ENCODE data around the gene CDC25B. TPM values are rescaled to one million over a fixed set of nuclear protein-coding genes. Genes with fewer than 3 reads are reported as not detected.

Gene CDC25B
- total RNA-seq, 3 donors from 2014 or later (not counting 1 experiment from before 2014, with no cell fraction given) = 123 to 147 (median 143) TPM

DNA sequence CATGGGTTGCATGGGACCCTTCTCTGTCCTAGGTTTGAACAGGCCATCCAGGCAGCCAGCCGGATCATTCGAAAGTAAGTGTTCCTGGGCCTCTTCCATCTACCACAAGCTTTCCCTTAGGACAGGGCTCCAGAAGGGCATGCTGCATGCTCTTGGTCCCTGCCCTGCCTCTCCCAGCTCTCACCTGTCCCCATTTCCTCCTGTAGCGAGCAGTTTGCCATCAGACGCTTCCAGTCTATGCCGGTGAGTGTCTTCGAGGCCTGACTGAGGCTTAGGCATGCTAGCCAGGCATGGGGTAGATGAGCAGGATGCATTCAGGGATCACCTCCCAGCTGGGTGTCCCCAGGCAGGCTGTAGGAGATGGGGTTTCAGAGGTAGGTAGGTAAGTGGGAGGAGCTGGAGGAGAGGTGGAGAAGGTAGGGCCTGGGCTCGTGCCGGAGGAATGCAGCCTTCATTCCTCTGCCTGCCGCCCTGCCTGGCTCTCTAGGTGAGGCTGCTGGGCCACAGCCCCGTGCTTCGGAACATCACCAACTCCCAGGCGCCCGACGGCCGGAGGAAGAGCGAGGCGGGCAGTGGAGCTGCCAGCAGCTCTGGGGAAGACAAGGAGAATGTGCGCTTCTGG lies 4.3 kb downstream of the CDC25B start:
- Mint-ChIP-seq H3K27me3 (ENCODE audit: low read depth in 2 of 2) (no peaks in the 10 kb centered on the region), H3K27ac (peak overlapping the region; percentile 29 to 45), H3K36me3 (peaks cover 19% of the 10 kb centered on the region), H3K4me3 (peak overlapping the region; percentile 52), H3K9me3 (no peaks in the 10 kb centered on the region), H3K4me1 (peaks cover 33 to 72% of the 10 kb centered on the region in 2 donors)
- no peaks in the 10 kb centered on the region for H3K9me3 ChIP-seq (ENCODE audit: control insufficient read depth, insufficient read depth, low read length)
- intact Hi-C loops (cut with micrococcal nuclease) = no loop called here
- ATAC-seq (no peak), DNase-seq (no peak)
- no peaks in the 10 kb centered on the region for H3K27me3 ChIP-seq (ENCODE audit: control insufficient read depth, insufficient read depth, low read length)
- TF ChIP-seq, protein P1, sequence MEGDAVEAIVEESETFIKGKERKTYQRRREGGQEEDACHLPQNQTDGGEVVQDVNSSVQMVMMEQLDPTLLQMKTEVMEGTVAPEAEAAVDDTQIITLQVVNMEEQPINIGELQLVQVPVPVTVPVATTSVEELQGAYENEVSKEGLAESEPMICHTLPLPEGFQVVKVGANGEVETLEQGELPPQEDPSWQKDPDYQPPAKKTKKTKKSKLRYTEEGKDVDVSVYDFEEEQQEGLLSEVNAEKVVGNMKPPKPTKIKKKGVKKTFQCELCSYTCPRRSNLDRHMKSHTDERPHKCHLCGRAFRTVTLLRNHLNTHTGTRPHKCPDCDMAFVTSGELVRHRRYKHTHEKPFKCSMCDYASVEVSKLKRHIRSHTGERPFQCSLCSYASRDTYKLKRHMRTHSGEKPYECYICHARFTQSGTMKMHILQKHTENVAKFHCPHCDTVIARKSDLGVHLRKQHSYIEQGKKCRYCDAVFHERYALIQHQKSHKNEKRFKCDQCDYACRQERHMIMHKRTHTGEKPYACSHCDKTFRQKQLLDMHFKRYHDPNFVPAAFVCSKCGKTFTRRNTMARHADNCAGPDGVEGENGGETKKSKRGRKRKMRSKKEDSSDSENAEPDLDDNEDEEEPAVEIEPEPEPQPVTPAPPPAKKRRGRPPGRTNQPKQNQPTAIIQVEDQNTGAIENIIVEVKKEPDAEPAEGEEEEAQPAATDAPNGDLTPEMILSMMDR (IDR thresholded peaks at IDR 0.05) = no peak
- peaks cover 92% of the 10 kb centered on the region for H3K4me1 ChIP-seq (ENCODE audit: control insufficient read depth, insufficient read depth, low read length)
- peaks cover 62% of the 10 kb centered on the region for H3K36me3 ChIP-seq (ENCODE audit: control insufficient read depth, insufficient read depth, low read length)
- H3K27ac ChIP-seq (ENCODE audit: low read length) = peak overlapping the region; percentile 64
- no peak overlapping the region for H3K4me3 ChIP-seq (ENCODE audit: low read length)
- 94% methylated on average over 18 of the region's 18 CpGs for WGBS (ENCODE audit: insufficient coverage)

DNA sequence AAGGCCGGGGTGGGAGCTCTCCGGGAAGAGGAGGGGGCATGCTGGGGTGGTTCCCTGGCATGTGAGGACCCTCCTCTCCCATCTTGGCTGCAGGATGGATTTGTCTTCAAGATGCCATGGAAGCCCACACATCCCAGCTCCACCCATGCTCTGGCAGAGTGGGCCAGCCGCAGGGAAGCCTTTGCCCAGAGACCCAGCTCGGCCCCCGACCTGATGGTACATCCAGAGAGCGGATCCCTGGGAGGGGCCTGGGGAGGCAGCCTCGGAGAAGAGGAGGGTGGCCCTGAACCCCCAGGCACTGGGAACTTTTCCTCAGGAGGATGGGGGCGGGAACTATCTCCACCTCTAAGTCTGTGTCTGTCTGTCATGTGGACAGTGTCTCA lies 4.8 kb downstream of the CDC25B start:
- 97% methylated on average over 8 of the region's 8 CpGs for WGBS (ENCODE audit: insufficient coverage)
- Mint-ChIP-seq H3K27me3 (ENCODE audit: low read depth in 2 of 2) (no peaks in the 10 kb centered on the region), H3K4me1 (peaks cover 37 to 72% of the 10 kb centered on the region in 2 donors)

DNA sequence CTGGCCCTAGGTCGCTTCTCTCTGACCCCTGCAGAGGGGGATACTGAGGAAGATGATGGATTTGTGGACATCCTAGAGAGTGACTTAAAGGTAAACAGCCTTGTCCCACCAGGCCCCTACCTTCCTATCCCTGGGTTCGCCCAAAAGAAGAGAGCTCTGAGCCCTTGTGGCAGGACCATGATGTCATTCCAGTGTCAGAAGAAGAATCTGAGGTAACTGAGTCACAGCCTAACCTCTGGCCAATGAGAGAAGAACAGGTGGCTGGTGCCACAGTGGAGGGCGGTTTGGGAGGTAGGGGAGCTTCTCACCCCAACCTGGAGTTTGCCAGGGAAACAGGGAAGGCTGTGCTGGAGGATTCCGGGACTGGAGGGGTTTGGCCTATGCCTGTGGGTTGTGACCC lies 5.2 kb downstream of the CDC25B start:
- Histone ChIP-seq H3K4me3 (ENCODE audit: low read length) (no peak overlapping the region), H3K27ac (ENCODE audit: low read length) (no peak overlapping the region), H3K27me3 (ENCODE audit: control insufficient read depth, insufficient read depth, low read length) (no peaks in the 10 kb centered on the region), H3K4me1 (ENCODE audit: control insufficient read depth, insufficient read depth, low read length) (peaks cover 94% of the 10 kb centered on the region), H3K36me3 (ENCODE audit: control insufficient read depth, insufficient read depth, low read length) (peaks cover 71% of the 10 kb centered on the region), H3K9me3 (ENCODE audit: control insufficient read depth, insufficient read depth, low read length) (no peaks in the 10 kb centered on the region)
- intact Hi-C loops (cut with micrococcal nuclease) = no loop called here
- H3K36me3 Mint-ChIP-seq = peaks cover 19% of the 10 kb centered on the region
- 99% methylated on average over 4 of the region's 4 CpGs for WGBS (ENCODE audit: insufficient coverage)
- no peaks in the 10 kb centered on the region for H3K9me3 Mint-ChIP-seq
- H3K27ac Mint-ChIP-seq = no peak overlapping the region
- ATAC-seq = no peak
- H3K4me1 Mint-ChIP-seq = peaks cover 37 to 73% of the 10 kb centered on the region in 2 donors
- DNase-seq = no peak
- H3K4me3 Mint-ChIP-seq = no peak overlapping the region
- TF ChIP-seq, protein P1 (IDR thresholded peaks at IDR 0.05) = no peak
- H3K27me3 Mint-ChIP-seq (ENCODE audit: low read depth in 2 of 2) = no peaks in the 10 kb centered on the region

More for the DNA sequence above, 4.8 kb downstream of the CDC25B start:
- H3K4me3 Mint-ChIP-seq = no peak overlapping the region
- intact Hi-C loops (cut with micrococcal nuclease) = no loop called here
- DNase-seq (no peak), ATAC-seq (no peak)
- no peaks in the 10 kb centered on the region for H3K27me3 ChIP-seq (ENCODE audit: control insufficient read depth, insufficient read depth, low read length)
- peak overlapping the region in 1 of 2 donors; percentile 45 for H3K27ac Mint-ChIP-seq
- H3K27ac ChIP-seq (ENCODE audit: low read length) = peak overlapping the region; percentile 64
- peaks cover 19% of the 10 kb centered on the region for H3K36me3 Mint-ChIP-seq
- peaks cover 67% of the 10 kb centered on the region for H3K36me3 ChIP-seq (ENCODE audit: control insufficient read depth, insufficient read depth, low read length)
- TF ChIP-seq, protein P1 (IDR thresholded peaks at IDR 0.05) = no peak
- H3K9me3 Mint-ChIP-seq = no peaks in the 10 kb centered on the region
- H3K4me3 ChIP-seq (ENCODE audit: low read length) = no peak overlapping the region
- H3K4me1 ChIP-seq (ENCODE audit: control insufficient read depth, insufficient read depth, low read length) = peaks cover 92% of the 10 kb centered on the region
- H3K9me3 ChIP-seq (ENCODE audit: control insufficient read depth, insufficient read depth, low read length) = no peaks in the 10 kb centered on the region

DNA sequence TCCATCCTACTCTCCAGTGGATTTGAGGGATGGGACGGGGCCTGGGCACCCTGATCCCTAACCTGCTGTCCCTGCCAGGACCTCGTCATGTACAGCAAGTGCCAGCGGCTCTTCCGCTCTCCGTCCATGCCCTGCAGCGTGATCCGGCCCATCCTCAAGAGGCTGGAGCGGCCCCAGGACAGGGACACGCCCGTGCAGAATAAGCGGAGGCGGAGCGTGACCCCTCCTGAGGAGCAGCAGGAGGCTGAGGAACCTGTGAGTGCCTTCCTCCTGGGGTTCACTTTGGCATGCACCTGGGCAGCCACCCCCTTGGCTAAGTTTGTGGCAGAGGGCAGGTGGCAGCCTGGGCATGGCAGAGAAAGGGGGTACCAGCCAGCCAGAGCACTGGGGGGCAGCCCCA lies 5.7 kb downstream of the CDC25B start:
- Histone ChIP-seq H3K4me1 (ENCODE audit: control insufficient read depth, insufficient read depth, low read length) (peaks cover 93% of the 10 kb centered on the region), H3K9me3 (ENCODE audit: control insufficient read depth, insufficient read depth, low read length) (no peaks in the 10 kb centered on the region), H3K4me3 (ENCODE audit: low read length) (no peak overlapping the region), H3K27me3 (ENCODE audit: control insufficient read depth, insufficient read depth, low read length) (no peaks in the 10 kb centered on the region), H3K36me3 (ENCODE audit: control insufficient read depth, insufficient read depth, low read length) (peaks cover 74% of the 10 kb centered on the region), H3K27ac (ENCODE audit: low read length) (no peak overlapping the region)
- no peak overlapping the region for H3K27ac Mint-ChIP-seq
- no peak overlapping the region for H3K4me3 Mint-ChIP-seq
- TF ChIP-seq, protein P1 (IDR thresholded peaks at IDR 0.05) = no peak
- ATAC-seq (no peak), DNase-seq (no peak)
- WGBS (ENCODE audit: insufficient coverage) = 98% methylated on average over 13 of the region's 13 CpGs
- peaks cover 39 to 72% of the 10 kb centered on the region in 2 donors for H3K4me1 Mint-ChIP-seq
- peaks cover 19% of the 10 kb centered on the region for H3K36me3 Mint-ChIP-seq
- intact Hi-C loops (cut with micrococcal nuclease) = no loop called here
- no peaks in the 10 kb centered on the region for H3K27me3 Mint-ChIP-seq (ENCODE audit: low read depth in 2 of 2)
- no peaks in the 10 kb centered on the region for H3K9me3 Mint-ChIP-seq
